ENCODE measurements around the gene DUSP3. TPM values are rescaled to one million over a fixed set of nuclear protein-coding genes. Genes with fewer than 3 reads are reported as not detected.

DUSP3 gene
- total RNA-seq, 2 donors from 2014 or later = 15.2 to 24.8 TPM

DNA sequence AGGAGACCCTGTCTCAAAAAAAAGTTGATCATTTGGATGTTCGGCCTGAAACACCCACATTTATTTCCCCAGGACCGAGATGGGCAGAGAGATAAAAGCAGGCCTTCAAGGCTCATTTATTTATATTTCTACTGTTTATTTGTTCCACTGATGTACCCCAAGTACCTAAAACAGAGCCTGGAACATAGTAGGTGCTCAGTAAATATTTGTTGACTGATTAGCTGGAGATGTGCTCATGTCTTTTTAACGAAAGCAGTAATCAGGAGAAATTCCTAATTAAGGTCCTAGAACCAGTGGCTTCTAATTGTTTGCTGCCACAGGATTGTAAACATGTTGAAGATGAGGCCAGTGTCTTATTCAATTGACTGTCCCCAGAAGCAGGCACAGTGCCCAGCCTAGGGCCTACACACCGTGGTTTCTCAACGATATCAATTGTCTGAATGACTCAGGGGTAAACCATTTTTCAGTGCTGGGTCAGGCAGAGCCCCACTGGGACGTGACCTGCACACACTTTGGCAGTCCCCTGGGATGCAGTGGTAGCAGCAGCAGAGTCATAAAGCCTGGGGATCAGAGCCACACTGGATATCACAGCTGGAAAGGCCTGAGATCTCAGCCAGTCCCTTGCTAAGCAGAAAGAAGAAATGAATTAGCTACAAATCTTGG, 54.9 kb downstream of the DUSP3 start:
- Mint-ChIP-seq H3K9me3 (no peaks in the 10 kb centered on the region), H3K27ac (no peak overlapping the region), H3K36me3 (peaks cover 0 to 8% of the 10 kb centered on the region in 2 donors)
- DNase-seq (ENCODE audit: low spot score in 2 of 2) (no peak), ATAC-seq (no peak)

DNA sequence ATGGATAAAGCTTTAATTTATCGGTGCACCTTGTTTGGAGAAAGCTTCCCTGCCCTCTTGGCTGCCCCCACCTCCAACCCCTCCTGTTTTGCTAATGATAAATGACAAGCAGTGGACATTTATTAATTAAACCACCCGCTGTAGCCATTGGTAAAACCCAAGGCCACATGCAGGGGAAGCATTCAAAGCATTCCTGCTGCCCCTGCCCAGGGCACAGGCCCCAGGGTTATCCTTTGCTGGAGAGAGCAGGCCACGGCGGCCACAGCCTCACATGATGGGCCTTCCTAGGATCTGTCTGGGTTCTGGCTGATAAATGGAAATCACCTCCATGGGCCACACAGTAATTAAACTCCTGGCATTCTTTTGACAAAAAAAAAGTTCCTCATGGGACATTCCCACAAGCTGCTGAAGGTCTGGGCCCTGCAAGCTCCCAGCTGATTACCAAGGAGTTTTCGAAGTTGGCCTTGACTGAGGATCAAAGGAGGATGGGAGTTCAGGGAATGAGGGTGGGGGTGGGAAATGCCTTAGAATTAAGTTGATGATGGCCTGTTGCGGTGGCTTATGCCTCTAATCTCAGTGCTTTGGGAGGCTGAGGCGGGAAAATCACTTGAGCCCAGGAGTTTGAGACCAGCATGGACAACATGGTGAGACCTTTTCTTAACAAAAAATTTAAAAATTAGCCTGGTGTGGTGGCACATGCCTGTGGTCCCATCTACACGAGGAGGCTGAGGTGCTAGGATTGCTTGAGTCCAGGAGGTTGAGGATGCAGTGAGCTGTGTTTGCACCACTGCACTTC, 55.7 kb downstream of the DUSP3 start:
- no peak overlapping the region for H3K27ac Mint-ChIP-seq
- H3K36me3 Mint-ChIP-seq = peaks cover 0 to 8% of the 10 kb centered on the region in 2 donors
- no peak for DNase-seq (ENCODE audit: low spot score in 2 of 2)
- H3K9me3 Mint-ChIP-seq = no peaks in the 10 kb centered on the region
- no peak for ATAC-seq

DNA sequence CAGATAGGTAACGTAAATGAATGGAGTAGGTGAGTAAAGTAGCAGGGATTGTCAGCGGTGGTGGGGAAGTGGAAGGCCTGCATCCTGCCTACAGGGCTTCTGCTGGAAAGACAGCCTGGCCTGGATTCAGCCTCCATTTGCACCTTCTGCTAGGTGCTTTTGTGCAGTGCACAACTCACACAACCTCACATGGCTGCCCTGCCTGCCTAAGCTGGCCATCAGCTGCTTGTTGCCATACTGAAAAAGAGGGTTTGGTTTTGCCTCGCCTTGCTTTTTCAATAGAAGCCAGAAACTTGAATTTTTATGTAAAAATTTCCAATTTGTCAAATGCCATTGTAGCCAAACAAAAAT, 56.5 kb downstream of the DUSP3 start:
- no peak for ATAC-seq
- H3K9me3 Mint-ChIP-seq = no peaks in the 10 kb centered on the region
- peaks cover 0 to 8% of the 10 kb centered on the region in 2 donors for H3K36me3 Mint-ChIP-seq
- DNase-seq (ENCODE audit: low spot score in 2 of 2) = no peak
- H3K27ac Mint-ChIP-seq = no peak overlapping the region

DNA sequence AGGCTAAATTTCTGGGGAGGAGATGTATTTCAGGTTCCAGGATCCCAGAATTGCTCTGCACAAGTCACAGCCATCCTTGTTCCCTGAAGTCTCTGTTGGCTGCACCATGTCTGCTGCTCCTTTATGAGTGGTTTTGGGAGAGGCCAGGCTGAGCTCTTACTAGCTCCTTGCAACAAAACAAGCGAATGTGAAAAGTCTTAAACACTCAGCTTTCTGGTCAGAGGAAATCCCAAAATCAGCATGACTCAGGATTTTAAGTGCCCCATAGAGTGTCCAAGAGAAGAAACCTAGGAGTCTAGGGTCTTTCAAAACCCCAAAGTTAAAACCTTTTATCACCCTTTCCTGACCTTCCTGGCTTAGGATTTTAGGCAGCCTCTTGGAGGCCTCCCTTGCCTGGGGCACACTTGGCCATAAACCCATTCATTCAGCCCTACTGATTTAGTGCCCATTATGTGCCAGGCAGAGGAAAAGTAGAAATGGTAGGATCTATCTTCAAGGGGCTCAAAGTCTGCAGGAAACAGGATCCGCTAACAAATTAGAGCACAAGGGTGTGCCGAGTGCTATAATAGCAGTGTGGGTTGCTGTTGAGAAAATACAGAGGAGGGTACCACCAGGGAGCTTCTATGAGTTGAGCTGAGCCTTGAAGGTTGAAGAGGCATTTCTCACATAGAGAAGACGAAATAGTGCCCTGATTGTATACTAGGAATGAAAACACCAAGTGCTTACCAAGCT, 57.1 kb downstream of the DUSP3 start:
- Mint-ChIP-seq H3K36me3 (peaks cover 0 to 8% of the 10 kb centered on the region in 2 donors), H3K27ac (peak overlapping the region in 1 of 2 donors; percentile 89), H3K9me3 (no peaks in the 10 kb centered on the region)
- DNase-seq (ENCODE audit: low spot score in 2 of 2) = no peak
- no peak for ATAC-seq

DNA sequence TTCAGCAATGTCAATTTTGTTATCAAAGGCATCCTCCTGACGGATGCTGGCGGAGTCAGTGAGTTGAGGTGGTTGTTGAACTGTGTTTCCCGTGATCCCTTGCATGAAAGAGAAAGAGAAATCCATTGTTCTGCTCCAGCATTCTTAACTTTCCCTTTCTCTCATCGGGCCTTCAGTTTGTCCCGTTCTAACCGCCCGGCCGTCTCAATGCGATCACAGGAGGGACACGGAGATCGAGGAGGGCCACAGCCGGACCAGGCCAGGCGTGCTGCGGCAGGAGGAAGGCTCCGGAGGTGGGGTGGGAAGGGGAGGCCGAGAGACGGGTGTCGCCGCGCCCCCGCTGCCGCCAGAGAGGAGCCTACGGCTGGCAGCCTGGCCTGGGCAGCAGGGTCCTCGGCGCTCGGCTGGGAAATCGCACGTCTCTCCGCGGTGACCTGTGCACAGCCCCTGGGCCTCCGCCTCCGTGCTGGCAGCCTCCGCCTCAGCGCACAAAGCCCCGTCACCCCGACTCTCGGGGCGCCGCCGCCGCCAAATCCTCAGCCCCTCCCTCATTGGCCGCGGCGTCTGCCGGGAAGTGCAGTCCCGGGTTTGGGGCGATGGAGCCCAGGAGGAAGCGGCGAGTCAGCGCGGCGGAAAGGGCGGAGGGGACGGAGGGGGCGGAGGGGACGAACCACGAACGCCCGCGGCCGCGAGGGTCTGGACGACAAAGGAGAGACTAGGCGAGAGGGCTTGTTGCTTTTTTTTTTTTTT, 58.3 kb downstream of the DUSP3 start:
- Mint-ChIP-seq H3K9me3 (no peaks in the 10 kb centered on the region), H3K27ac (peak overlapping the region; percentile 89), H3K36me3 (peaks cover 0 to 8% of the 10 kb centered on the region in 2 donors)
- DNase-seq (ENCODE audit: low spot score in 2 of 2) = peak; percentile 75 to 77
- ATAC-seq = peak; percentile 90 to 91

DNA sequence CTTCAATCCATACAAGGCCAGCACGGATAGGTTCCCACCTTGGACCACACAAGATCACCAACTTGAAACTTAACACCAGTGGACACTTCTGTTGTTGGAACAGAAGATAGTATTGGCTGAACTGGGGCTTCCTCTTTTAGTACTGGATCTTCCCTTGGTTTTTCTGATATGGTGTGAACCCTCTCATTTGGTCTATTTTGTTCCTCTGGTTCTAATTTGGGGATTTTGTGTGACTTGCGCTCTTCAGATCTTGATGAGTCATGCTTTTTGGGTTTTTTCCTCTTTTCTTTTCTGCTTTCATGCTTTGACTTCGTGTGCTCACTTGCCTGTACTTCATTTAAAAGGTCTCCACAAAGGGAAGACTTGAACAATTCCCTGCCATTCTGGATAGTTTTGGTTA, 59.2 kb downstream of the DUSP3 start:
- peak; percentile 15 to 33 for ATAC-seq

DNA sequence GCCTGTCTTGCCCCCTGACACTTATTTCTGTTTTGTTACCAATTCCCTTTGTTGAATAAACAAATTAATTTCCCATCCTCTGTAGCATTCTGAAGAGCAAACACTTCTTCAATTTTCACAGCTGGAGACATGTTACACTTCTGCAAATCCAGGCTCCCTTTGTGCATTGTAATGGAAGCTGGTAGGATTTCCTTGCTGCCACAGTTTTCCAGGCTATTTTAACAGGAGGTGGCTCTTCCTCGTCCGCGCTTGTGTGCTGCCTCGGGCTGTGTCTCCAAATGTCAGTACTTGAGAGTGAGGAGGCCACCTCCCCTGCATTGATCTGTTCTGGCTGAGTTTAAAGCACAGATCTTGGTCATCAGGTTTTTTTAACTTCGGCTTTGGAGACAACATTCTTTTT, 60.2 kb downstream of the DUSP3 start:
- ATAC-seq = no peak

More for the DNA sequence above, 59.2 kb downstream of the DUSP3 start:
- peaks cover 3 to 11% of the 10 kb centered on the region in 2 donors for H3K36me3 Mint-ChIP-seq
- H3K27ac Mint-ChIP-seq = peak overlapping the region; percentile 89
- H3K9me3 Mint-ChIP-seq = no peaks in the 10 kb centered on the region
- DNase-seq (ENCODE audit: low spot score in 2 of 2) = no peak

DNA sequence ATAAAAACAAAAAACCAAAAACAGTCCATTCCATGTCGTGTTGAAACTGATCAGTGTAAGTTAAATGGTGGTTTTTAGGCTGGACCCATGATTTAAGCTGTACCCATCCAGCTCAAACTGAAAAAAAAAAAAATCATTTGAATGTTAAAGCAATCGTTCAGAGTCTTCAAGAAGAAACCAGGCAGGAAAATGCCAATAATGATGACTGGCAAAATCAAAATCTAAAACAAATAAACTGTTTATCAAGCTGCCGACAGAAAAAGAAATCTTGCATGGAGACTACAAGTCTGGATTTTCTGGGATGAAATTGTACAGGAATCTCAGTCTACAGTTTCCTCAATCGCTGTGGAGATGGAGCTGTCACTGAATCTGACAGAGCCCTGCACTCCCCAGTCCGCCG, 60.9 kb downstream of the DUSP3 start:
- ATAC-seq (no peak), DNase-seq (ENCODE audit: low spot score in 2 of 2) (no peak)
- H3K9me3 Mint-ChIP-seq = no peaks in the 10 kb centered on the region
- H3K27ac Mint-ChIP-seq = no peak overlapping the region
- peaks cover 9 to 17% of the 10 kb centered on the region in 2 donors for H3K36me3 Mint-ChIP-seq

More for the DNA sequence above, 60.2 kb downstream of the DUSP3 start:
- Mint-ChIP-seq H3K27ac (no peak overlapping the region), H3K9me3 (no peaks in the 10 kb centered on the region), H3K36me3 (peaks cover 9 to 17% of the 10 kb centered on the region in 2 donors)
- DNase-seq (ENCODE audit: low spot score in 2 of 2) = no peak

Other genes starting within 250 kb of the DUSP3 start
- 1 to 10 TPM in 1 of 2 donors, under 1 TPM in 1; 0.32 to 2.2 TPM for gene ETV4, start 232.6 kb downstream of the DUSP3 start, total RNA-seq
- 1 to 10 TPM in 1 of 2 donors, under 1 TPM in 1; 0.11 to 1.2 TPM for gene MEOX1, start 117.1 kb downstream of the DUSP3 start, total RNA-seq
- not detected for gene SOST, start 20.2 kb downstream of the DUSP3 start, total RNA-seq
- not detected for gene CFAP97D1, start 1.5 kb upstream of the DUSP3 start, total RNA-seq
- under 1 TPM in 1 of 2 donors, not detected in 1; 0.99 TPM for gene MPP3, start 54.2 kb upstream of the DUSP3 start, total RNA-seq
- gene CD300LG, start 68.2 kb upstream of the DUSP3 start, total RNA-seq = not detected
- 1 to 10 TPM; 4.6 to 6.0 TPM for gene MPP2, start 128.6 kb upstream of the DUSP3 start, total RNA-seq
- gene PPY, start 163.5 kb upstream of the DUSP3 start, total RNA-seq = not detected
- gene PYY, start 175.0 kb upstream of the DUSP3 start, total RNA-seq = not detected
- gene NAGS, start 225.6 kb upstream of the DUSP3 start, total RNA-seq = 1 to 10 TPM in 1 of 2 donors, under 1 TPM in 1; 0.18 to 3.0 TPM
- gene TMEM101, start 236.0 kb upstream of the DUSP3 start, total RNA-seq = 10 to 100 TPM; 32.8 to 43.6 TPM